ENCODE measurements around the gene ABLIM2.

ABLIM2 gene

DNA sequence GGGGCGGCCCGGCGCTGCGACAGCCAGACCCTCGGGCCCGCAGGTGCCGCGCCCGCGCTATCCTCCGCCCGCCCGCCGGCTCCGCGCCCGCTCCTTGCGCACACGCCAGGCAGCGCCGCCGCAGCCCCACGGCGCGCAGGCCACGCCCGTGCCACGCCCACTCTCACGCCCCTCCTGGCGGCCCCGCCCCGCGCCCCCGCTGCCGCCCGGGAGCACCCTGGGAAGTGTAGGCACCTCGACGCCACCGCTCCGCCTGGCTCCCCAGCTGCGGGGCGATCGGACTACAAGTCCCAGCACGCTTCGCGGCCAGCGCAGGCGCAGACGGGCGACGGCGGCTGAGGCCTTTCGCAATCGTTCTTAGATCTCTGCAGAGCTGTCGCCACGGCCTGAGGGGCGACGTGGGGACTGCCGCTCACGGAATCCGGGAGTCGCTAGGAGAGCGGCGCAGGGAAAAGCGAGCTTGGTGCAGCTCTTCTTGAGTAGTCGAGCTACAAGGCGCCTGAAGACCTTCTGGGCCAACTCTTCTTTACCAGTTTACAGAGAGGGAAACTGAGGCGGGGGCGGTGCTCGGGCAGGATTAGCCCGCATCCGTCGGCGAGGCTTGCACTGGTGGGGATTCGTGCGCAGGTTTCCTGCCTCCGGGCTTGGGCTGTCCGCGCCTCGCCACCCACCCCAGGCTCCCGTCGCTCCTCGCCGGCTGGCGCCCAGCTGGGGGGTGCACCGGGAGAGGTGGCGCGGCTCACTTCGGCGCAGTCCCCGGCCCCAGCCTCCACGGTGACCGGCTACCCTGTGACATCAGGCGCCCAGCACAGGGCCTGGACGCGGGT lies at the start of gene ABLIM2:
TSS of gene ABLIM2 (minus strand) at position 104 of the 827 bp plus-strand sequence. CDS start 124 bp downstream, outside the sequence.
- peak; percentile 96 to 100 (median 98) for DNase-seq
- intact Hi-C loops (cut with DNase I), result no loop called here

DNA sequence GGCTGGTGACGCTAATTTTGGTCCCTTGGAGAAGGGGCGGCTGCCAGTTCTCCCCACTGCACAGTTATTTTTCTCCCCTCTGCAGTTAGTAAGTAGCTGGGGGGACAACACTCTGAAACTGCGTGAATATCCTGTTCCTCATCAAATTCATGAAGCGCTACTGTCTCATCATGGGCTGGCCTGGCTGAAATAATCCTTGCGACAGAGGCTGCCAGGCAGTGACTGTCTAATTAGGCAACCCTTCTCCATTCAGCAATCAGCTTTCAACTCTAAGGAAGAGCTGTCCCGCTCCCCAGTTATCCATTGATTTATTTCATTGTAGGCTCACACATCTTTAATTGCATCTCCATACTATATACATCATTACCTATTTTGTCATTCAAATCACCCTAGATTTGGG lies 48.7 kb upstream of the ABLIM2 start:
- intact Hi-C loops (cut with DNase I), result no loop called here
- peak in 1 of 42 donors; percentile 50 for DNase-seq

DNA sequence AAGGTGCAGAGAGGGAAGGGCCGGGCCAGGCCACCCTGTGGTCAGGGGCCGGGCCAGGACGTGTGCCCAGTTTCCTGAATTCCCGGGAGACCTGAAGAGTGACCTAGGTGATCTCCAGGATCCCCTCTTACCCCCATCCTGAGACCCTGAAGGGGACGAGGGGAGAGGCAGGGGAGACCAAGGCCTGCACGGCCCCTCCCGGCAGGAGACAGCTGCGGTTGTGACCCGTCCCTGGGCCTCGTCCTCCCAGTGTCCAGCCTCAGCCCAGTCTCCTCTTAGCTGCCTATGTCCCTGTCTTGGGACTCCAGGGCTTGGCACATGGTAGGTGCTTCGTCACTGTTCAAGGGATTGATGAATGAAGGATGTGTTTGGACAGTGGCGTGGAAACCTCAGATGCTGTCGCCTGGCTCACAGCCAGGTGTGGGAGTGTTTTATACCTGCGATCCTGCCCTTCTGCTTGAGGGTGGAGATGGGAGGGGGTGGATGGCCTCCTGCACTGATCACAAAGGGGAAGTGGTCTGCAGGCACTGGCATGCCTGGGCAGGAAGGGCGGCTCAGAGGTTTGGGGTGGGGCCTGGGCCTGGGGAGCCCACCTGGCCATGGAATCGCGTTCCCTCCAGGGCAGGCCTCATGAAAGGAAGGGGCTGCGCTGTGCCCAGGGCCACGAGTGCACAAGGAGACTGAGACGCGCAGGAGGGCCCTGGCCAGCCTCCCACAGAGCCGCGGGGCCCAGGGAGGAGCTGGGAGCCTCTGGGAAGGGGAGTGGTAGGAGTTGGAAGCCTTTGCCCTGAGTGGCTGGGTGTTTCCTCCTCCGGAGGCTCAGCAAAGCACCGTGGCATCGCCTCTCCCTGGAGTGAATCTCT lies 47.4 kb upstream of the ABLIM2 start:
- intact Hi-C loops (cut with DNase I), result no loop called here
- DNase-seq, result no peak

DNA sequence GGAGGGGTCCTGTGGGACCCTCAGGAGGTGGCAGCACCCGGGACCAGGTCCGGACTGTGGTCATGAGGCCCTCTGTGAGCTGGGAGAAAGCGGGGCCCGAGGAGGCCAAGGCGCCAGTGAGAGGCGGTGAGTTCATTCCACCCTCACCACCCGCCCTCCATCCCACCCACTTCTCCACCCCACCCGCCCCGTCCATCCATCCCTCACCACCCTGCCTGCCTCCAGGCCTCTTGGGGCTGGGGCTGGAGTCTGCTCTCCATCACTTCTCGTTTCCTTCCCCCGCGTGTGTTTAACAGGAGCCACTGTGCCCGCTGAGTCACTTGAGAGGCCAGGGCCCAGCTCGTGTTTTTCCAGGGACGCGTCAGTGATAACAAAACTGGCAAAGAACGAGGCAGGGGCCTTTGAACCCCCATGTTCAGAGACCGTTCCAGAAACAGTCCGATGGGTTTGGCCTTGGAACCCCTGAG lies 46.7 kb upstream of the ABLIM2 start:
- no peak for DNase-seq
- intact Hi-C loops (cut with DNase I), result no loop called here

DNA sequence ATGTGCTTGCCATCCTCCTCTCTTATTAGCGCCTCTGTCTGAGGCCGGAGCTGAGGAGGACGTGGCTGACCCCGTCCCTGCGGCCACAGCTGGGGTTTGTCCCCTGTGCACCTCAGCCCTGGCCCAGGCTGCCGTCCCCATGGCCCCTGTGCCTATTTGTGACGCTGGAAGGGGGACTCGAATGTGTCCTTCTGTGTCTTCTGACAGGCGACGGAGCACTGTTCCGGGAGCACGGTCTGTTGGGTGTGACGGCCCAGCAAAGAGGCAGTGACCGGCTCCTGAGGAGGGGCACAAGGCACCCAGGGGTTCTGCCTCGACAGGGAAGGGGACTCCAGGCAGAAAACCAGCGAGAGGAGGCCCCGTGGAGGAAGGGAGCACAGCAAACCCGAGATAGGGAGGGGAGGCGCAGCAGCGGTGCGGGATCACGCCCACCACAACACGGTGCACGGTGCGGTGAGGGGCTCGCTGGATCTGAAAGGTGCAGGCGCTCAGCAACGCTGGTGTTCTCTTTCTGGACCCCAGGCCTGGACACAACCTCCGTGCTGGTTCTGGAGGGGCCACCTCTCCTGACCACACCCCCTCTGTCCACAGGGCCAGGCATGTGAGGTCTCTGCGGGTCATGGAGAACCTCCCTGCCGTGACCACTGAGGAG lies 46.1 kb upstream of the ABLIM2 start:
- intact Hi-C loops (cut with DNase I), result no loop called here
- no peak for DNase-seq

DNA sequence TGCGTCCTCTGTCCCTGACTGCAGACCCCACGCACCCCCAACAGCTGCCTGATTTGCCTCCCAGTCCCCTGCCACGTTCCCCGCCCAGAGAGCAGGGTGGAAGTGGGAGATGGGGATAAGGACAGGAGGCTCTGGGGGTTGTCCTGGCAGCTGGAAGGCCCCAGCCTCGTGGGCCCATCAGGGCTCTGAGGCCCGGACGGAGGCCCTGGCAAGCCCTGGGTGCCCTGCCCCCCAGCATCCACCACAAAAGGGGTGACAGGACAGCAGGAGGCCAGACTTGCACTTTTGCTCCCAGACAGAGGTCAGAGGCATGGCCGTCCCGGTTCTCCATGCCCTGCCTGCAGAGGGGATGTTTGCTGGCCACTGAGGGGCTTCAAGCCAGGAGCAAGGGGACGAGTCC lies 45.2 kb upstream of the ABLIM2 start:
- no peak for DNase-seq
- intact Hi-C loops (cut with DNase I), result no loop called here

DNA sequence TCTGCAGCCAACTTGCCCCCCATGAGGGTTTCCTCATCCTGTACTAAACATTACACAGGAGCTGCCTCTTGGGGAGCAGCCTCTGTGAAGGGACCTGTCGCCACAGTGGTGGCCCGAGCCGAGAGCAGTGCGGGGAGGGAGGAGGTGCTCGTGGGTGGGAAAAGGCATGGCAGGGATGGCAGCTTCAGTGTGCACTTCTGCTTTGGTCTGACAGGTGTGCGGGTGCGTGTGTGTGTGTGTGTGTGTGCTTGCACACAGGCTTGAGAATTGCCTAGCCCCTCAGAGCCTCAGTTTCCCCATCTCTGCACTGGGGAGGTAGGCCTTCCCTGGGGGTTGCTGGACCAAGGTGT lies 44.4 kb upstream of the ABLIM2 start:
- no peak for DNase-seq
- intact Hi-C loops (cut with DNase I), result no loop called here

DNA sequence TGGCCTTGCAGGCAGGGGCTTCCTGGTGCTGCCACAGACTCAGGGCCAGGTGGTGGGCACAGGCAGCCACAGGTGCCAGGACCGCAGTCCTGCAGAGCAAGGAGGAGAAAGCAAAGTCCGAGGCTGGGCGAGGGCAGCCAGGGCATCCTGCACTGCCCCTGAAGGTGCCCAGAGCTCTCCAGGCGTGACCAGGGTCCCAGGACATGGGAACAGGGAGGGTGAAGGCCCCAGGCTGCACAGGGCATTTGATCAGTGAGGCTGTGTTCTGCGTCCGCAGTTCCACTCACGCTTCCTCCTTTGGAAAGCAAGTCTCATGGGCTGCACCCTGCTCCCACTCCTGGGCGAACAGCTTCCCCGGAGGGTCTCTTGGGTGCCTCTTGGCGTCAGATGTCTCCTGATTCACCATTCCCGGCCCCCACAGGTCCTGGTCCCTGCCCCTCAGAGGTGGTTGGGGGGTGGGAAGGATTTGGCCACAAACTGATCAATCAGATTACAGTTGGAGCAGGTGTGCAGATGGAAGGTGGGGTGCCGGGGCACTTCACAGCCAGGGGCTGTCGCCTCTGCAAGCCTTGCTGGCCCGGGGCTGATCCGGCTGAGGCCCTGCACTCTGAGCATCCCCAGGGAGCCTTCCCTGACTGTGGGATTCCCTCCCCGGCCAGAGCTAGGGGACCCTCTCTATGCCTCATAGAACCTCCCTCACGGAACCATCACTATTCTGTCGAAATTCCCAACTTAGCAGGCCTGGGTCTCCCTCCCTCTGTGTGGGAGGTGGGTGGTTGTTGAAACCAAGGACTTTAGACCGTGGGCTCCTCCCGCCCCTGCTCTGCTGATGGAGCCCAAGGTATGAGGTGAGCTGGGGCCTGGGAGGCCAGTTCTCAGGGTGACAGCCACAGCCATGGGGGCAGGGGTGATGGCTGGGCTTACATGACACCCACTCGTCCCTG lies 43.8 kb upstream of the ABLIM2 start:
- peak in 1 of 42 donors; percentile 32 for DNase-seq
- intact Hi-C loops (cut with DNase I), result no loop called here

DNA sequence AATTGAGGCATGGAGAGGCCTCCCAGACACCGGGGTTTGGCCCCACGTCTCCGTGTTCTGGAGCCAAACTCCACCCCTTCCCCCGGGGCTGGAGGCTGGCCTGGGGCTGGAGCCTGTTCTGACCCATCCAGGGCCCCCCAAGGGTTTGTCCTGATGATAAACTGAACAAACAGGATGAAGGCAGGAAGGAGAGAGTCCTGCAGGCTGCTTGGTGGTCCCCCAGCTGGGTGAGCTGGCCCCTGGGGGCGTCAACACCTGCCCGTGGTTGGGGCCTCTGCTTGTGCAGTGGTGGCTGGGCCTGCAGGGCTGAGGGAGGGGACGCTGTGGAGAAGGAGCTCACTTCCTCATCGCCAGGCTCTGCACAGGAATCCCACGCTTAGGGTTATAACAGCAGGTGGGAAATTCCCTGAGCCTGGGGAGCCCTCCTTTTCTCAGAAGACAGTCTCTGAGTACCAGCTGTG lies 42.7 kb upstream of the ABLIM2 start:
- intact Hi-C loops (cut with DNase I), result no loop called here
- DNase-seq, result peak in 2 of 42 donors; percentile 9 to 11

DNA sequence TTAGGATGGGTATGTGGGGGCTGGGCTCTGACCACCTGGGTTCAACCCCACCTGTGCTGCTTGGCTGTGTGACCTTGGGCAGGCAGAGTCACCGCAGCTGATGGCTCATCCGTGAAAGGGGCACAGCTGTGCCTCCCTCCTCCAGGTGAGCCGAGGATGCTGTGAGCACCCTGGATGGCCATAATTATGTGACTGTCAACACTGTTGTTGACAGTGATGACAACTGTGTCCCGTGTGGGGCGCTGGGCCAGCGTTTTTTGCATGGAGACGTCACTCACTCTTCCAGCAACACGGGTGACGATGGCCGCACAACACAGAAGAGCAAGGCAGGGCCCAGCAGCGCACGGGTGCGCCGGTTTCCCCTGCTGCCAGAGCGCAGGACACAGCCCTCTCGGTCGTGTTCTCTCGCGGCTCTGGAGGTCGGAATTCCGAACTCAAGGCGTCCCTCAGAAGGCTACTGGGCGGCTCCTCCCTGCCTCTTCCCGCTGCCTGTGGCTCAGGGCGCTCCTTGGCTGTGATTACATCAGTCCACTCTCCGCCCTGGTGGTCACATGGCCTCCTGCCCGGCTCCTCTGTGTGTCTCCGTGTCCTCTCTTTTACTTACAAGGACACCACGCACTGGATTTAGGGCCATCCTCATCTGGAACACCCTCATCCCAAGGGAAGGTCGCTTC lies 41.8 kb upstream of the ABLIM2 start:
- intact Hi-C loops (cut with DNase I), result no loop called here
- peak in 12 of 42 donors; percentile 18 to 66 (median 42) for DNase-seq

DNA sequence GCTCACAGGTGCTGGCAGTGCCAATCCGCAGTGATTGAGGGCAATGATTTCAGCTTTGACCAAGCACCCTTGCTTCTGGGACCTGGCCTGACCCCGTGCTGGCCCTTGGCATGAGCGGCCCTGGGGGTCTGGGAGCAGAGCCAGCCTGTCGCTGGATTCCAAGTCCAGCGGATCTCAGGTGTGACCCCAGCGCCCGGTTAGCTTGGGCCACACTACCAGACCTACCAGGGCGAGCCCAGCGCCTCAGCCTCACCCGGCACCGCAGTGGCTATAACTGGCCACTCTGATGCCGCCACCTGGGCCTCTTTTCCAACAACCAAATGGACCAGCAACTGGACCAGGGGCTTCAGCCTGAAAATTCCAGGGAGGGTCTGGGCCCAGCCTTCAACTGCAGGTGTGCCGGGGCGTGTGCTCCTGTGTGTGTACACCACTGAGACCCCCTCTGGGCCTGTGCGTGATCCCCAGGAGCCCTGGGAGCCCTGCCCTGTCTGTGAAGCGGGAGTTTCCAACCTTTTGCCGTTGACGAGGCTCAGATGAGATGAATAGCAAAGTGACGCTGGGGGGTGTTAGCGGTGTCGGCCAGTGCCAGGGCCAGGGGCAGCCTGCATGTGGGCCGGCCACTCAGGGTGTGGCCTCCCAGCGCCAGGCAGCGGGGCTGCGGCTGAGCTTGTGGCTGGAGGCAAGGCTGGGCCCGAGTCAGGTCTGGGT lies 41.1 kb upstream of the ABLIM2 start:
- DNase-seq, result no peak
- intact Hi-C loops (cut with DNase I), result no loop called here

DNA sequence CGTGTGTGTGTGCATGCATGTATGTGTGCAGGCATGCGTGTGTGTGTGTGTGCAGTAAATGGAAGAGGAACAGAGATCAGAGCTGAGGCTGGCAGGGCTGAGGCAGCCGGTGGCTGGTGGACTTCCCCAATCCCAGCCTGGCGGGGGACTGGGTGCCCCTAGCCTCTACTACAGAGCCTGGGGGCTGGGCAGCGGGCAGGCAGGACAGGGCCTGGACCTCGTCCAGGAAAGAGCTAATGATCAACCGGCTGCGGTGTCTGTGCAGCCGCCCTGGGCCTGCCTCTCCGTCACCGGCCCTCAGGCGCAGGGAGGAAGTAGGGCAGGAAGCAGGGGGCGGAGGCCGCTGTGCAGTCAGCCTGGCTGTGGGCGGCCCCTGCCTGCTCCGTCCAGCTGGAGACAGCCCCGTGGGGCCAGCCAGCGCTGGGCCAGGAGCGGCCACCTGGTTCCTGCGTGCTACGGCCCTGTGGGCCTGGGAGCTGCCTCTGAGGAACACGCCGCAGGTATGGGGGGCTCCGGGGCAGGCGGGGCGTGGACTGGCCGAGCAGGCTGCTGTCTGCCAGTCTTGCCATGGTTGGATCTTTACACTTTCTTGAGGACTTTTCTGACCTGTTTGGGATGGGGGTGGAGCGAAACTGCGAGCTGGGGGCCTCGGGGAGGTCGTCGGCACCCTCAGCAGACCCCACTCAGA lies 40.4 kb upstream of the ABLIM2 start, which contains the start of gene SH3TC1:
TSS of gene SH3TC1 (plus strand) at position 385 of the 688 bp plus-strand sequence. CDS start 5,905 bp downstream, outside the sequence.
- peak; percentile 39 to 86 (median 68) for DNase-seq
- intact Hi-C loops (cut with DNase I), result no loop called here

DNA sequence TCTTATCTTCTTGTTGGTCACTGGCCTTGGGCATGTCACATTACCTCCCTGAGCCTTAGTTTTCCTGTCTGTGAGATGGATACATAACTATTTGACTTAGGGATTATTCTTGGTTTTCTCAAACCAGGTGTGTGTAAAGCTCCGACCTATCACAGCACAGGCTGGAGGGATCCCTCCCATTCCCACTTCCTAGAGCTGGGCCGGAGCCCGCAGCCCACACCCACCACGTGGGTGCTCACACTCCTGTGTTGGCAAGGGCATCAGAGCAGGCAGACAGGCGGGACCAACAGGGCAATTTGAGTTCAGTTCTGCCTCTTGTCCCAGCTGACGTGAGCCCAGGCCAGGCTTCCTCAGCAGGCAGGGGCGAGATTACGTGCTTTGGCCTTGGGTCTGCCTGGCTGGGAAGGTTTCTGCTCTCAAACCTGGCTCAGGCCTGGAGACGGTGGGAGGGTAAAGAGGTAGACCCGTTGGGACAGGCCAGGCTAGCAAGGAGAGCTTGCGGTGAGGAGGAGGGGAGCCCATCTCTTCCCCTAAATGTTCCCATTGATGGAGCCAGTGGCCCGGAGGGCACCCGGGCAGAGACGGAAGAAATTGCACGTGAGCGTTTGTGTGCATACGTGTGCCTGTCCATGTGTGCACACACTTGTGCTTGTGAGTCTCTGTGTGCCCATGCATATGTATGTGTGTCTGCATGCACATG lies 39.7 kb upstream of the ABLIM2 start:
- no peak for DNase-seq
- intact Hi-C loops (cut with DNase I), result no loop called here

DNA sequence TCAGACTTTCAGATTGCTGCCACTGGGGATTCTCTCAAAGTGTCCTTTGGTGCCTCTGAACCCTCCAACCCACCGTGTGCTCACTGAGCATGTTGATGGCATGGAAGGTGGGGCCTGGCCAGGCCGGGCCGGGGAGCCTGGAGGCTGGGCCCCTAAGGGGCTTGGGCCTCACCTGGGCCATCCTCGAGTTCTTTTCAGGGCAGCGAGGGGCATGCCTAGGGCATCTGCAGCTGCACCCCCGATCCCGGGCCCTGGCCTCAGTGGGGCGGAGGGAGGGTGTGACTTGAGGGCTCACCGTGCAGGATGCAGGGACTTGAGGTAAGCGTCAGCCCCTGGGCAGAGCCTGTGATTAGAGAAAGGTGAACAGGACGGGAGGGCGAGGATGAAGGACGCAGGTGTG lies 38.9 kb upstream of the ABLIM2 start:
- intact Hi-C loops (cut with DNase I), result no loop called here
- no peak for DNase-seq

DNA sequence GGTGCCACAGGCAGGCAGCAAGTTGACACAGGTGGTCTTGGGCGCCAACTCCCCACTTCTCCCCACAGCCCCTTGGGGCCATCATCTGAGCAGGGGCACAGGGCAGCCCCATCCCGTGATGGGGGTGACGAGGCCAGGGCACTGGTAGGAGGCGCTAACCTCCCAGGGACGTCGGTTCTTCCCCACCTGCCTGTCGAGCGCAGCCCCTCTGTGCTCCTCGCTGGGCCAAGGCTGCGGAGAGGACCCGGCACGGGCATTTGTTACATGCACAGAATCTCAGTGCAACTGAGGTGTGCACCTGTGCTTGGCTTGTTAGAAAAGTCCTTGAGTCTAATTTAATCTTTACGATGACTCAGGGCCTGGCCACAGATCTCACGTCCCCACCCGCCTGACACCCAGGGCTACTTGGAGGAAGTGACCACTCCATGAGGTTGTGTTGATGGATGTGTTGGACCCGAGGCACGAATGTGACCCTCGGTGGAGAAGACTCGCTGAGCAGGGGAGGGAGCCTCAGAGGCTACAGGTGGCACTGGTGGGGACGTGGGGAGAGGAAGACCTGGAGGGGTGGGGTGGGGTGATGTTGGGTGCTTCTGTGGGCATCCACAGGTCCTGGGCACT lies 37.3 kb upstream of the ABLIM2 start:
- DNase-seq, result no peak
- intact Hi-C loops (cut with DNase I), result no loop called here

DNA sequence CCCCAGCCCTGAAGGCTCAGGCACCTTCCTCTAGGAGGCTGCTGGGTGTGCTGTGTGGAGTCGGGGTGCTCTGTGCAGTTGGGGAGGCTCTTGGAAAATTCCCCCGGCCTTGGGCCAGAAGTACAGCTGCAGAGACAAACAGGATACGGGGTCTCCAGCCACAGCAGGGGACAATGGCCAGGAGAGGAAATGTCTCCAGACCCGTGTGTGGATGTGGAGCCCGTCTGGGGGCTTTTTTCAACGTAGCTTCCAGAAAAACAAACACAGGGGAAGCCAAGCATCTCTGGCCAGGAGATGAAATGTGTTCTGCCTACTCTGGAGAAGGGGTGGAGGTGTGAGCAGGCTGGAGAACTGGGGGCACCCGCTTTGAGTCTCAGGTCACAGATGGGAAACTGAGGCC lies 36.8 kb upstream of the ABLIM2 start:
- DNase-seq, result no peak
- intact Hi-C loops (cut with DNase I), result no loop called here
